Heart left ventricle (tissue), 16 donors: ENCODE data around the gene C12orf56. TPM values are rescaled to one million over a fixed set of nuclear protein-coding genes. Genes with fewer than 3 reads are reported as not detected.
"Not testable (repeated sequence)": the region's sequence is repeated elsewhere in the genome, so short reads cannot be mapped to it uniquely, and the experiment has no call there.

ENCODE experiments used
- ATAC-seq, 4 donors: fragments of 200-7000 bp; cut with Tn5 transposase; one replicate each; pipeline ENCODE4 v1.9.1; 2020 to 2022; ENCODE audit warnings: moderate library complexity in 4 of 4, mild to moderate bottlenecking in 3 of 4, moderate number of reproducible peaks in 1 of 4
- DNase-seq, 5 donors: peaks; one replicate each; pipeline ENCODE4 v3.0.0-alpha.2; 2020
- H3K27ac ChIP-seq, 12 donors: fragments of 200-600 bp; sonication (generic) in 4 of 12; one replicate each; pipeline versions ENCODE4 v1.5.0 to v1.8.0; 2016 to 2022; ENCODE audit warnings: mild to moderate bottlenecking in 2 of 12
- H3K27me3 ChIP-seq, 9 donors: fragments of 200-600 bp; sonication (generic) in 2 of 9; one replicate each; pipeline versions ENCODE4 v1.5.1 to v1.8.0; 2016 to 2022; ENCODE audit warnings: mild to moderate bottlenecking in 3 of 9
- H3K36me3 ChIP-seq, 9 donors: fragments of 200-600 bp; sonication (generic) in 2 of 9; one replicate each; pipeline versions ENCODE4 v1.5.0 to v1.8.0; 2018 to 2022; ENCODE audit warnings: mild to moderate bottlenecking in 2 of 9
- H3K4me1 ChIP-seq, 12 donors: fragments of 200-600 bp; sonication (generic) in 4 of 12; one replicate each; pipeline versions ENCODE4 v1.5.0 to v1.8.0; 2016 to 2022; ENCODE audit warnings: mild to moderate bottlenecking in 3 of 12
- H3K4me3 ChIP-seq, 12 donors: fragments of 200-600 bp; sonication (generic) in 4 of 12; one replicate each; pipeline versions ENCODE4 v1.5.0 to v1.8.0; 2017 to 2022; ENCODE audit warnings: mild to moderate bottlenecking in 9 of 12, moderate library complexity in 4 of 12
- H3K9me3 ChIP-seq, 12 donors: fragments of 200-600 bp; sonication (generic) in 4 of 12; one replicate each; pipeline versions ENCODE4 v1.5.0 to v1.8.0; 2016 to 2022; ENCODE audit warnings: mild to moderate bottlenecking in 1 of 12
- POLR2A ChIP-seq, 2 donors: fragments of 450-650 bp; IDR thresholded peaks; one replicate each; pipeline ENCODE4 v1.6.1; 2017; ENCODE audit warnings: antibody characterized with exemption in 2 of 2, mild to moderate bottlenecking in 2 of 2, moderate library complexity in 2 of 2
- WGBS, 4 donors: extraction: QIAGEN DNeasy Blood & Tissue Kit in 2 of 4; methylation state at CpG; one replicate each; pipeline versions ENCODE4 v1.1.5 to v1.1.7; 2013 to 2018; 5-methylcytosine and 5-hydroxymethylcytosine counted together
- intact Hi-C, 10 donors: fragments of 100-400 bp; cut with DNase I; formaldehyde crosslinking; loops; one replicate each; pipeline versions ENCODE4 v1.11.1 to v1.14.2; 2022
- polyA plus RNA-seq, 2 donors: library from polyadenylated mRNA; stranded (reverse); fragments of 200-250 nt; gene quantifications; one replicate each; pipeline ENCODE4 v1.2.3, GENCODE V29; 2013
- total RNA-seq, 9 donors: library from RNA; depleted of rRNA in 2 of 9; stranded (reverse); fragments of >200 nt in 2 of 9; fragmentation: NEBNext Ultra II Directional in 3 of 9; extraction: Animal tissue kit (Norgen Biotek cat#: 25700) in 3 of 9; gene quantifications; one replicate each; pipeline versions ENCODE4 v1.1.0 to v1.2.4, GENCODE V29; 2016 to 2023
- TF ChIP-seq, protein P1 (sequence below), 12 donors: fragments of 200-600 bp; sonication (generic) in 4 of 12; IDR thresholded peaks; one replicate each; pipeline versions ENCODE4 v1.5.0 to v1.8.0; 2018 to 2022; ENCODE audit warnings: antibody characterized with exemption in 12 of 12, mild to moderate bottlenecking in 5 of 12
- donor health status: ischemic (EF 13 %, LVEDD 7.1; RV severe dilation, severe dysfunction).
- donor health status: healthy with polysubstance abuse.
- donor health status: DM: no; HTN: yes; CAD: no.
- donor health status: DM: no; HTN: no; CAD: no.
- donor health status: ischemic (EF 25% LVEDD 6.9; RV normal size, moderate dysfunction).
- donor health status: ischemic (EF 25% LVEDD 5.7; RV mildly dilated, moderate dysfunction).
- donor health status: healthy.
- donor health status: DM: yes; HTN: yes; CAD: no.
- donor health status: ischemic (EF 35%, LVEDD 5.7; RV mildly dilated, moderate dysfunction).
- donor health status: nonischemic (EF 11% LVEDD 7.7; RV severe dilation, severe dysfunction).
- donor health status: DM: yes; HTN: yes; CAD: no.
- donor health status: PGD.
- donor health status: ischemic (EF 29% LVEDD 5.4; RV normal size, mild dysfunction).
- donor health status: nonischemic (EF 23%, LVEDD 6.1; RV moderate dilation, normal function).

The C12orf56 gene
- total and polyA plus RNA-seq, 11 donors, result not detected

DNA sequence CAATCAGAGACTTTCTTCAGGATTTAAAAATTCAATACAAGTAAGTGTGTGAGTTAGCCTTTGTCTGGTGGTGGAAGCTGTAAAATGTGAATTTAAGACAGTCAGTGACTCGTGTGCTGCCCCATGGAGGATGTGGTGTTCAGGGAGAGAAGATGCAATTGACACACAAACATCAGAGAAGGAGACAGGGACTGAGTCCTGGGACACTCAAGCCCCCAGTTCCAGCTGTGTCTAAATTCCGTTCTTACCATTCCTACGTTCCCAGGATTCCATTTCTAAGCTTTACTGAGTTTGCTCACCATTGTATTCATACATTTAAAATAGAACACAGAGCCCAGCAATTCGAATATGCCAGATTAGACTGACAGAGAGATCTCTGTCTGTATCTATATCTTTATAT is 67.6 kb downstream of the C12orf56 start:
- TF ChIP-seq, protein P1, sequence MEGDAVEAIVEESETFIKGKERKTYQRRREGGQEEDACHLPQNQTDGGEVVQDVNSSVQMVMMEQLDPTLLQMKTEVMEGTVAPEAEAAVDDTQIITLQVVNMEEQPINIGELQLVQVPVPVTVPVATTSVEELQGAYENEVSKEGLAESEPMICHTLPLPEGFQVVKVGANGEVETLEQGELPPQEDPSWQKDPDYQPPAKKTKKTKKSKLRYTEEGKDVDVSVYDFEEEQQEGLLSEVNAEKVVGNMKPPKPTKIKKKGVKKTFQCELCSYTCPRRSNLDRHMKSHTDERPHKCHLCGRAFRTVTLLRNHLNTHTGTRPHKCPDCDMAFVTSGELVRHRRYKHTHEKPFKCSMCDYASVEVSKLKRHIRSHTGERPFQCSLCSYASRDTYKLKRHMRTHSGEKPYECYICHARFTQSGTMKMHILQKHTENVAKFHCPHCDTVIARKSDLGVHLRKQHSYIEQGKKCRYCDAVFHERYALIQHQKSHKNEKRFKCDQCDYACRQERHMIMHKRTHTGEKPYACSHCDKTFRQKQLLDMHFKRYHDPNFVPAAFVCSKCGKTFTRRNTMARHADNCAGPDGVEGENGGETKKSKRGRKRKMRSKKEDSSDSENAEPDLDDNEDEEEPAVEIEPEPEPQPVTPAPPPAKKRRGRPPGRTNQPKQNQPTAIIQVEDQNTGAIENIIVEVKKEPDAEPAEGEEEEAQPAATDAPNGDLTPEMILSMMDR (IDR thresholded peaks at IDR 0.05), result no peak
- no peak for TF ChIP-seq POLR2A (IDR thresholded peaks at IDR 0.05)

DNA sequence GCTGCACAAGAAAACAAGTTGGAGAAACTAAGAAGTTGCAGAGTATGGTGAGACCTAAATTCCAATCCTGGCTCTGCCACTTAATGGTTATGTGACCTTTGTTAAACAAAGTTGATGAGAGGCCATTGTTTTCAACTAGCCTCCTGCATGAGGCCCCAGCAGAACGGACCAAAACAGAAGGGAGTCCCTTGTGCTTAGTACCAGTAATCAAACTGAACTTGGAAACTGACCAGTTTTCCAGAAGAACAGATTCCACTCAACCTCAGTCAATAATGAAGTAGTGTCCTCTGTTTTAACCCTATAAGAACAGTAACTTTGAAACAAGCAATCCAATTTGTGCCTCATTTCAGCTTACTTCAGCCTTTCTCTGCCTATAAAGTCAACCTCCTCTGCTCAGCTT is 69.9 kb downstream of the C12orf56 start:
- no peaks in the 10 kb centered on the region for H3K36me3 ChIP-seq
- H3K9me3 ChIP-seq, result peaks cover 0 to 3% (median 0%) of the 10 kb centered on the region in 12 donors
- no peak overlapping the region for H3K4me3 ChIP-seq
- DNase-seq, result no peak
- TF ChIP-seq, protein P1 (IDR thresholded peaks at IDR 0.05), result no peak
- TF ChIP-seq POLR2A (IDR thresholded peaks at IDR 0.05), result no peak
- no peak for ATAC-seq
- H3K27me3 ChIP-seq, result no peaks in the 10 kb centered on the region
- H3K27ac ChIP-seq, result no peak overlapping the region
- intact Hi-C loops, result no loop called here
- 49 to 64% (median 56%) methylated on average over 1 of the region's 1 CpG for WGBS, 4 donors
- H3K4me1 ChIP-seq, result peaks cover 0 to 3% (median 0%) of the 10 kb centered on the region in 12 donors

More for the DNA sequence above, 67.6 kb downstream of the C12orf56 start:
- DNase-seq, result no peak
- intact Hi-C loops, result no loop called here
- Histone ChIP-seq H3K27ac (no peak overlapping the region), H3K9me3 (peaks cover 0 to 3% (median 0%) of the 10 kb centered on the region in 12 donors), H3K4me1 (peaks cover 0 to 3% (median 0%) of the 10 kb centered on the region in 12 donors), H3K36me3 (no peaks in the 10 kb centered on the region), H3K4me3 (no peak overlapping the region), H3K27me3 (no peaks in the 10 kb centered on the region)
- no peak for ATAC-seq
- 77 to 82% (median 80%) methylated on average over 4 of the region's 4 CpGs for WGBS, 4 donors

DNA sequence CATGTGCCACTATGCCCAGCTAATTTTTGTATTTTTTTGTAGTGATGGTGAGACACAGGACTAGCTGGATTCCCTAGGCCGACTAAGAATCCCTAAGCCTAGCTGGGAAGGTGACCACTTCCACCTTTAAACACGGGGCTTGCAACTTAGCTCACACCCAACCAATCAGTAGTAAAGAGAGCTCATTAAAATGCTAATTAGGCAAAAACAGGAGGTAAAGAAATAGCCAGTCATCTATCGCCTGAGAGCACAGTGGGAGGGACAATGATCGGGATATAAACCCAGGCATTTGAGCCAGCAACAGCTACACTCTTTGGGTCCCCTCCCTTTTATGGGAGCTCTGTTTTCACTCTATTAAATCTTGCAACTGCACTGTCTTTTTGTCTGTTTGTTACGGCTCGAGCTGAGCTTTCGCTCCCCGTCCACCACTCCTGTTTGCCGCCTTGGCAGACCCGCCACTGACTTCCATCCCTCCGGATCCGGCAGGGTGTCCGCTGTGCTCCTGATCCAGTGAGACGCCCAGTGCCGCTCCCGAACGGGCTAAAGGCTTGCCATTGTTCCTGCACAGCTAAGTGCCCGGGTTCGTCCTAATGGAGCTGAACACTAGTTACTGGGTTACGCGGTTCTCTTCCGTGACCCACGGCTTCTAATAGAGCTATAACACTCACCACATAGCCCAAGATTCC is 70.9 kb downstream of the C12orf56 start:
- ATAC-seq, H3K4me3 ChIP-seq, H3K9me3 ChIP-seq, DNase-seq, H3K27ac ChIP-seq, H3K27me3 ChIP-seq, intact Hi-C loops, H3K36me3 ChIP-seq, H3K4me1 ChIP-seq: not testable (repeated sequence)
- WGBS, 4 donors, result 96 to 97% (median 96%) methylated on average over 23 of the region's 23 CpGs

DNA sequence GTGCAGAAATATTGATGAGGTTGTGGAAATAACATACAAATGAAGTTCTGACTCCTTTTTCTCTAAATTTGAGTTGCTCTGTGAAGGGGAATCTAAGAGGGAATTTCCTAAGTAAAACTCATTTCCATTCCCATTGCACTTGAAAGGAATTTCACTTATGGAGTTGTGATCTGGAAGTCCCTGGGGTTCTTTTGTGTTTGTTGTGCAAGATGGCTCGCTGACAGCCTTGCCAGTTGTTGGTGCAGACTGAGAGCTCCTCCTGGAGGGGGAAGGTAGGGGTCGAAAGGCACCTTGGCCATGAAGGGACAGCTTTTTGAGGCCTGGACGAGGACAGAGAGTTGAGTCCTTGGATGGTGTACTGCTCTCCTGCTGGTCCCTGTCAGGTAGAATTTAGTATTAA is 72.0 kb downstream of the C12orf56 start:
- no peak overlapping the region for H3K4me3 ChIP-seq
- no peak overlapping the region for H3K27ac ChIP-seq
- TF ChIP-seq POLR2A (IDR thresholded peaks at IDR 0.05), result no peak
- TF ChIP-seq, protein P1 (IDR thresholded peaks at IDR 0.05), result peak in 2 of 12 donors; percentile 11 to 20
- intact Hi-C loops, result no loop called here
- no peak for DNase-seq
- H3K36me3 ChIP-seq, result no peaks in the 10 kb centered on the region
- peaks cover 0 to 3% (median 0%) of the 10 kb centered on the region in 12 donors for H3K9me3 ChIP-seq
- WGBS, 4 donors, result 20 to 36% (median 32%) methylated on average over 3 of the region's 3 CpGs
- peaks cover 0 to 3% (median 0%) of the 10 kb centered on the region in 12 donors for H3K4me1 ChIP-seq
- H3K27me3 ChIP-seq, result no peaks in the 10 kb centered on the region
- peak in 1 of 4 donors; percentile 45 for ATAC-seq

DNA sequence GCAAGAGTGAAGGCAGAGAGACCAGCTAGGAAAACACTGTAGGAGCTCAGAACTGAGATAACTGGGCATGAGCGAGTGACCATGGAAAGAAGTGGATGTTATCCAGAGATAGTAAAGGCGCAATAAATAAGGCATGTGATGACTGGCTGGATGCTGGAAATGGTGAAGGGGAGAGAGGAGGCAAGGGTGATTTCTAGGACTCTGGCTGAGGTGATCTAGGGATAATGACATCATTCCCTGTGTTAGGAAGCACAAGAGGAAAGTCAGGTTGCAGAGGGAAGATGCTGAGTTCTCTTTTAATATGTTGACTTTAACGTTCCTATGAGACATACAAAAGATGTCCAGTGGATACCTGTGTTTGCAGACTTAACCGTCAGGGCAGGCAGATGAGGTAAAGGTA is 78.7 kb downstream of the C12orf56 start:
- Histone ChIP-seq H3K4me3 (no peak overlapping the region), H3K9me3 (no peaks in the 10 kb centered on the region), H3K27ac (no peak overlapping the region), H3K27me3 (no peaks in the 10 kb centered on the region), H3K4me1 (no peaks in the 10 kb centered on the region), H3K36me3 (no peaks in the 10 kb centered on the region)
- TF ChIP-seq, protein P1 (IDR thresholded peaks at IDR 0.05), result no peak
- WGBS, 4 donors, result 82 to 88% (median 86%) methylated on average over 4 of the region's 4 CpGs
- intact Hi-C loops, result no loop called here
- DNase-seq (no peak), ATAC-seq (no peak)
